DOHH2 (cell line): ENCODE data around the gene LRP2.

ENCODE experiments used
- H3F3A ChIP-seq: fragments of 200-600 bp; sonication (generic), shearing (Covaris generic); 2 replicates; pipeline ENCODE4 v1.6.0; 2016; ENCODE audit warnings: antibody characterized with exemption, mild to moderate bottlenecking; ENCODE audit not compliant: control insufficient read depth, insufficient read depth
- H3K27ac ChIP-seq: fragments of 200-600 bp; sonication (generic); 2 replicates; pipeline ENCODE4 v1.5.1; 2014; ENCODE audit warnings: low read depth, mild to moderate bottlenecking, low read length, moderate library complexity
- H3K27me3 ChIP-seq: fragments of 200-600 bp; sonication (generic); 2 replicates; pipeline ENCODE4 v1.6.1; 2014; ENCODE audit warnings: mild to moderate bottlenecking, low read length, mixed read lengths; ENCODE audit not compliant: control insufficient read depth
- H3K36me3 ChIP-seq: fragments of 200-600 bp; sonication (generic); 2 replicates; pipeline ENCODE4 v1.6.1; 2014; ENCODE audit warnings: mild to moderate bottlenecking, low read length, moderate library complexity, mixed read lengths; ENCODE audit not compliant: control insufficient read depth
- H3K4me1 ChIP-seq: fragments of 200-600 bp; sonication (generic); 2 replicates; pipeline ENCODE4 v1.6.1; 2014; ENCODE audit warnings: mild to moderate bottlenecking, low read length, mixed read lengths; ENCODE audit not compliant: control insufficient read depth
- H3K4me2 ChIP-seq: fragments of 200-600 bp; sonication (generic); 2 replicates; pipeline ENCODE4 v1.6.0; 2014; ENCODE audit warnings: mild to moderate bottlenecking, low read length, moderate library complexity
- H3K4me3 ChIP-seq: fragments of 200-600 bp; sonication (generic); 2 replicates; pipeline ENCODE4 v1.5.1; 2014; ENCODE audit warnings: mild to moderate bottlenecking, low read length, mixed read lengths
- H3K79me2 ChIP-seq: fragments of 200-600 bp; sonication (generic); 2 replicates; pipeline ENCODE4 v1.6.1; 2014; ENCODE audit warnings: mild to moderate bottlenecking, low read length, mixed read lengths; ENCODE audit not compliant: control insufficient read depth
- H3K9me2 ChIP-seq: fragments of 200-600 bp; sonication (generic); replicated peaks from 2 replicates; pipeline ENCODE4 v1.6.1; 2014; ENCODE audit warnings: mild to moderate bottlenecking, low read length, mixed read lengths; ENCODE audit not compliant: control insufficient read depth
- H3K9me3 ChIP-seq: fragments of 200-600 bp; sonication (generic); 2 replicates; pipeline ENCODE4 v1.6.1; 2014; ENCODE audit warnings: antibody characterized with exemption, low read length, mixed read lengths; ENCODE audit not compliant: control insufficient read depth, insufficient read depth
- H4K20me1 ChIP-seq: fragments of 200-600 bp; sonication (generic); 2 replicates; pipeline ENCODE4 v1.6.0; 2014; ENCODE audit warnings: low read depth, mild to moderate bottlenecking, antibody characterized with exemption, low read length, moderate library complexity; ENCODE audit not compliant: control insufficient read depth, insufficient read depth
- EZH2phosphoT487 ChIP-seq: fragments of 200-600 bp; sonication (generic); IDR thresholded peaks from 2 replicates; pipeline ENCODE4 v1.6.1; 2017; ENCODE audit warnings: borderline replicate concordance, mild to moderate bottlenecking, antibody characterized with exemption, low read length, moderate library complexity, mixed read lengths
- TF ChIP-seq, protein P1 (sequence below): fragments of 200-600 bp; sonication (generic); IDR thresholded peaks from one replicate; pipeline ENCODE4 v1.5.1; 2014; ENCODE audit warnings: antibody characterized with exemption, mild to moderate bottlenecking, low read depth, low read length; ENCODE audit not compliant: poor library complexity, severe bottlenecking

LRP2 gene

DNA sequence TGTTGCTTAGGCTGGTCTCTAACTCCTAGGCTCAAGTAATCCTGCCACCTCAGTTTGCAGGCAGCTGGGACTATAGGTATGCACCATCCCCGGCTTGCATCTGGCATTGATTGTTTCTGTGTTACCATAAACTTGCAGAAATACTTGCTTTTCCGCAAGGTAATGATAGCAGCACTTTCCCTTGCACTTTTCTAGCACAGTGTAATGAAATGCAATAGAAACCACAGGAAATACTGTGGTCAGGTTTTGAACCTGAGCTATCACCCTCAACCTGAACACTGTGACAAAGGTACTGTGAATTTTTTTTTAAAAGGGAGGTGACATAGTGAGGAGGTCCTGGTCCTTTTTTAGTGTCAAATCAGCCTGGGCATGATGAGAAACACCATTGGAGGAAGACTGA lies 254.7 kb downstream of the LRP2 start:
- Histone ChIP-seq H4K20me1 (0 out of 2 replicates have a peak, but pooled peaks cover 3% of the 10 kb centered on the region), H3F3A (no peaks in the 10 kb centered on the region), H3K4me3 (peak overlapping the region; percentile 23; the same call in 1 of the 2 replicates), H3K79me2 (no peaks in the 10 kb centered on the region), H3K27ac (no peak overlapping the region), H3K4me1 (peaks cover 39% of the 10 kb centered on the region), H3K36me3 (no peaks in the 10 kb centered on the region), H3K4me2 (peak overlapping the region; percentile 49), H3K9me3 (no peaks in the 10 kb centered on the region), H3K9me2 (no peaks in the 10 kb centered on the region), H3K27me3 (peaks cover 6% of the 10 kb centered on the region)
- TF ChIP-seq, protein P1, sequence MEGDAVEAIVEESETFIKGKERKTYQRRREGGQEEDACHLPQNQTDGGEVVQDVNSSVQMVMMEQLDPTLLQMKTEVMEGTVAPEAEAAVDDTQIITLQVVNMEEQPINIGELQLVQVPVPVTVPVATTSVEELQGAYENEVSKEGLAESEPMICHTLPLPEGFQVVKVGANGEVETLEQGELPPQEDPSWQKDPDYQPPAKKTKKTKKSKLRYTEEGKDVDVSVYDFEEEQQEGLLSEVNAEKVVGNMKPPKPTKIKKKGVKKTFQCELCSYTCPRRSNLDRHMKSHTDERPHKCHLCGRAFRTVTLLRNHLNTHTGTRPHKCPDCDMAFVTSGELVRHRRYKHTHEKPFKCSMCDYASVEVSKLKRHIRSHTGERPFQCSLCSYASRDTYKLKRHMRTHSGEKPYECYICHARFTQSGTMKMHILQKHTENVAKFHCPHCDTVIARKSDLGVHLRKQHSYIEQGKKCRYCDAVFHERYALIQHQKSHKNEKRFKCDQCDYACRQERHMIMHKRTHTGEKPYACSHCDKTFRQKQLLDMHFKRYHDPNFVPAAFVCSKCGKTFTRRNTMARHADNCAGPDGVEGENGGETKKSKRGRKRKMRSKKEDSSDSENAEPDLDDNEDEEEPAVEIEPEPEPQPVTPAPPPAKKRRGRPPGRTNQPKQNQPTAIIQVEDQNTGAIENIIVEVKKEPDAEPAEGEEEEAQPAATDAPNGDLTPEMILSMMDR: no peak
- TF ChIP-seq EZH2phosphoT487: no peak

DNA sequence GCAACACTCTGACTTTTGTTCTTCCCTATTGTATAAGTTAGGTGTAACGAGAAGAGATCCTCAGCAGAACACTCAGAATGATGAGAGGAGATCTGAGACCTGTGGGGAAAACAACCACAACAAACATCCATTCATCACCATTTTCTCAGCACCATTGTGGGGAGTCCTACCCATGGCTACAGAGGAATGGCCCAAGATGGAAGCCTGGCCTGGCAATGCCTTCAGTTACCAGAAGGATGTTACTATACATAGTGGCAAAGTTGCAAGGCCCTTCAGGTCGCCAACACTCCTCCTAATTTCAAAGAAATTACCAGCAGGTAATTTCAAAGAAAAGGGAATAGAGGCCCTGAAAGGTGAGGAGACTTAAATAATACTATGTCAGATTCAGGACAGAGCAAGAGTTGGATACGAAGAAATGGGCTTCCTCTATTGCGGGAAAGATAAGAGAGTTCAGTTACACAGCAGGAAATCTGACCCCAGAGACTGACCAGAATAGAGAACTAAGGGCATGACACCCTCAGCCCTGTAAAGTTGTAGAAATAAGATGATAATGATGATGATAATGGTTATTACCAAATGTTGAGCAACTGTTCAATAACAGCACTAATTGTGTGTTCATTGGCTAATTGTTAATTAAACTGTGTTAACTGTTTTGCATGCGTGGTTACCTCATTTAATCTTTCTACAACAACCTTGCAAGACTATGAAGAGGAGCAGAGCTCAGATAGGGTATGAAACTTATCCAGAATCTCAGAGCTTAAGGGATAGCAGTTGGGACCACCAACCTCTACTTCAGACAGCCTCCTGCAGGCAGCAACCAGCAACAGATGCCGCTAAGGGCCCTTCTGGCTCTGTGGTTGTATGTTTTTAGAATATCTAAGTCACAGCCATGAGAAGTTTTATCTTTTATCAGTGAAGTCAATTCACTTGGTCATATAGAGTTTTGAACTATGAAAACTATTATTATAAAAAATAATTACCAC lies 255.5 kb downstream of the LRP2 start:
- Histone ChIP-seq H3K4me2 (peak overlapping the region; percentile 49), H3K36me3 (no peaks in the 10 kb centered on the region), H3K4me1 (peaks cover 46% of the 10 kb centered on the region), H3K27me3 (peaks cover 6% of the 10 kb centered on the region), H3K27ac (no peak overlapping the region), H3K79me2 (no peaks in the 10 kb centered on the region), H3K9me3 (no peaks in the 10 kb centered on the region), H3F3A (no peaks in the 10 kb centered on the region), H3K9me2 (no peaks in the 10 kb centered on the region), H4K20me1 (0 out of 2 replicates have a peak, but pooled peaks cover 3% of the 10 kb centered on the region), H3K4me3 (no peak overlapping the region)
- TF ChIP-seq, protein P1: no peak
- TF ChIP-seq EZH2phosphoT487: no peak

DNA sequence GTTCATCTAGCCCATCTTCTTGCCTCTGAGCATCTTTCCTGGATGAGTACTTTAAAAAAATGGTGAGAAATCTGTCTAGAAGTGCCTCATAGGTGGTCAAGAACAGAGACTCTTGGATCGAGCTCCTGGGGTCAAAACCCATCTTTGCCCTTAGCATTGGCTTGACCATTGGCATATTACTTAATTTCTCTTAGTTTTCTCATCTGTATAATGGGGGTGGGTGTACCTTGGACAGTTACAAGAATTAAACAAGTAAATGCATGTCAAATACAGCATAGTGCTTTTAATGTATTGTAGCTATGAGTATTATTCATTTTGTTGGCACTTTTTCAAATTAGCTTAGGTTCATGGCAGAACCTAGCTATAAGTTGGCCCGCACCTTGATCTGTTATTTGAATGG lies 256.2 kb downstream of the LRP2 start:
- TF ChIP-seq, protein P1: no peak
- peaks cover 6% of the 10 kb centered on the region; the same call in 1 of the 2 replicates for H3K27me3 ChIP-seq
- H3K9me2 ChIP-seq: no peaks in the 10 kb centered on the region
- H3K36me3 ChIP-seq: no peaks in the 10 kb centered on the region
- no peaks in the 10 kb centered on the region for H3K9me3 ChIP-seq
- H3K4me3 ChIP-seq: no peak overlapping the region
- 0 out of 2 replicates have a peak, but pooled peaks cover 3% of the 10 kb centered on the region for H4K20me1 ChIP-seq
- no peaks in the 10 kb centered on the region for H3F3A ChIP-seq
- no peaks in the 10 kb centered on the region for H3K79me2 ChIP-seq
- peaks cover 53% of the 10 kb centered on the region for H3K4me1 ChIP-seq
- H3K4me2 ChIP-seq: no peak overlapping the region
- H3K27ac ChIP-seq: no peak overlapping the region
